NCI-H226 (cell line): ENCODE results near the gene SLC6A1.
A peak's percentile ranks its signal among the peaks of the same experiment; 100 is the strongest.

Experiments
- DNase-seq: peaks from one replicate; pipeline ENCODE4 v3.0.0-alpha.2; 2015

SLC6A1 gene

GRCh38 chr3:10992017-10992942 lies at the start of gene SLC6A1:
Gene SLC6A1 (plus strand): TSS chr3:10992748. CDS start chr3:11017212, 24,464 bp downstream.
- no peak for DNase-seq

- no peak for DNase-seq
Observed at GRCh38 chr3:10944866-10945265, 47.7 kb upstream of the SLC6A1 start.

- DNase-seq = no peak
Observed at GRCh38 chr3:10945683-10946287, 46.8 kb upstream of the SLC6A1 start.

- no peak for DNase-seq
Observed at GRCh38 chr3:10946526-10946925, 46.0 kb upstream of the SLC6A1 start.

- no peak for DNase-seq
Observed at GRCh38 chr3:10948326-10948725, 44.2 kb upstream of the SLC6A1 start.

- DNase-seq = no peak
Observed at GRCh38 chr3:10949197-10949596, 43.4 kb upstream of the SLC6A1 start.

- peak; percentile 14 for DNase-seq
Observed at GRCh38 chr3:10950476-10951294, 41.9 kb upstream of the SLC6A1 start.

- DNase-seq = no peak
Observed at GRCh38 chr3:10951295-10951926, 41.1 kb upstream of the SLC6A1 start.

GRCh38 chr3:10952525-10952924 lies 40.0 kb upstream of the SLC6A1 start:
- DNase-seq = no peak

GRCh38 chr3:10954740-10955139 lies 37.8 kb upstream of the SLC6A1 start:
- DNase-seq = no peak

- DNase-seq = no peak
Observed at GRCh38 chr3:10955711-10956453, 36.7 kb upstream of the SLC6A1 start.

- no peak for DNase-seq
Observed at GRCh38 chr3:10956531-10956930, 36.0 kb upstream of the SLC6A1 start.

- no peak for DNase-seq
Observed at GRCh38 chr3:10956986-10957385, 35.6 kb upstream of the SLC6A1 start.

GRCh38 chr3:10957976-10958749 lies 34.4 kb upstream of the SLC6A1 start:
- no peak for DNase-seq

- no peak for DNase-seq
Observed at GRCh38 chr3:10960255-10960654, 32.3 kb upstream of the SLC6A1 start.

- no peak for DNase-seq
Observed at GRCh38 chr3:10961921-10962320, 30.6 kb upstream of the SLC6A1 start.

GRCh38 chr3:10962481-10963036 lies 30.0 kb upstream of the SLC6A1 start:
- DNase-seq = no peak

GRCh38 chr3:10964537-10965167 lies 27.9 kb upstream of the SLC6A1 start:
- no peak for DNase-seq

- no peak for DNase-seq
Observed at GRCh38 chr3:10968401-10968800, 24.1 kb upstream of the SLC6A1 start.

- no peak for DNase-seq
Observed at GRCh38 chr3:10970306-10970960, 22.1 kb upstream of the SLC6A1 start.
